ENCODE measurements around the gene RMND5B. TPM values are rescaled to one million over a fixed set of nuclear protein-coding genes. Genes with fewer than 3 reads are reported as not detected.
A peak's percentile ranks its signal among the peaks of the same experiment; 100 is the strongest.
"Not testable (repeated sequence)": the region's sequence is repeated elsewhere in the genome, so short reads cannot be mapped to it uniquely, and the experiment has no call there.

RMND5B gene
- total RNA-seq, 4 donors from 2014 or later, result 32.9 to 49.3 (median 48.2) TPM

DNA sequence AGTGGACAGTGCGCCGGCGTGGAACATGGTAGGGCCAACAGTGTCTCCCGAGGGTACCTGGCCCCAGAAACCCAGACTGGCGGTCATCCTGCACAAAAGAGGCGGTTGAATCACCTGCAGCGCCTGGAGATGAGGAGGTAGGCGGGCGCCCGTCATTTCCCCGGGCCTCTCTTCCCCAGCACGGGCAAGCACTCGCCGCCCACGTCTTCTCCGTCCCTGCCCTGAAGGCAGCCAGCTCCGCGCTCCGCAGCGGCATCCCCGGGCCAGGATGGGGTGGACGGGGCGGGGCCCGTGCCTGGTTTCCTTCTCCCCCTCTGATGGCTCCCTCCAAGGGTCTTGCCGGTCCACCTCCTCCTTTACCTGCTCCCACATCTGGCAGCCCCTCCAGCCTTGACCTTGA is 44.5 kb upstream of the RMND5B start:
- DNase-seq, result peak; percentile 22 to 31
- Histone ChIP-seq H3K27me3 (no peaks in the 10 kb centered on the region), H3K9me3 (no peaks in the 10 kb centered on the region), H3K4me1 (no peaks in the 10 kb centered on the region), H3K27ac (no peak overlapping the region), H3K36me3 (no peaks in the 10 kb centered on the region), H3K4me3 (replicated peaks in 1 of 3) (no peak overlapping the region)
- WGBS, 2 donors, result 36 to 37% methylated on average over 25 of the region's 25 CpGs
- intact Hi-C loops (cut with DNase I), result no loop called here
- no peak for TF ChIP-seq POLR2A (IDR thresholded peaks at IDR 0.05)
- TF ChIP-seq CTCF (IDR thresholded peaks at IDR 0.05), result no peak

DNA sequence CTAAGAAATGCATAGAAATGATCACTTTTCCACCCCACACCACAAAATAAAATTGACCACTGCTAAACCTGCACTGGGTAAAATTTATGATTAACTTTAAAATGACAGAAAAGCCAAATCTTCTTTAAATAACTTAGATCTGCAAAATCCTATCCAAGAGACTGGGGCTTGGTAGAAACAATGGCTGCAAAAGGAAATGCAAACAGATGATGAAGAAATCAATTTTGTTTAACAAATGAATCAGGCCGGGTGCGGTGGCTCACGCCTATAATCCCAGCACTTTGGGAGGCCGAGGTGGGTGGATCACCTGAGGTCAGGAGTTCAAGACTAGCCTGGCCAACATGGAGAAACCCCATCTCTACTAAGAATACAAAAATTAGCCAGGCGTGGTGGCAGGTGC is 43.6 kb upstream of the RMND5B start:
- H3K4me1 ChIP-seq; DNase-seq; H3K4me3 ChIP-seq (replicated peaks in 1 of 3); H3K36me3 ChIP-seq; H3K27me3 ChIP-seq; H3K27ac ChIP-seq; intact Hi-C loops (cut with DNase I); H3K9me3 ChIP-seq: not testable (repeated sequence)
- WGBS, 2 donors, result 85 to 90% methylated on average over 5 of the region's 5 CpGs

- no peak overlapping the region for H3K4me3 ChIP-seq (replicated peaks in 1 of 3)
- H3K4me1 ChIP-seq, result no peaks in the 10 kb centered on the region
- no peaks in the 10 kb centered on the region for H3K27me3 ChIP-seq
- no peaks in the 10 kb centered on the region for H3K9me3 ChIP-seq
- 82 to 92% methylated on average over 6 of the region's 6 CpGs for WGBS, 2 donors
- no peak for DNase-seq
- TF ChIP-seq POLR2A (IDR thresholded peaks at IDR 0.05) (no peak), CTCF (IDR thresholded peaks at IDR 0.05) (no peak)
- H3K27ac ChIP-seq, result no peak overlapping the region
- intact Hi-C loops (cut with DNase I), result no loop called here
- no peaks in the 10 kb centered on the region for H3K36me3 ChIP-seq
These were observed 40.0 kb upstream of the RMND5B start for GRCh38 chr5:178090856-178091255.

- Histone ChIP-seq H3K27ac (no peak overlapping the region), H3K4me1 (no peaks in the 10 kb centered on the region), H3K36me3 (no peaks in the 10 kb centered on the region), H3K27me3 (no peaks in the 10 kb centered on the region), H3K9me3 (no peaks in the 10 kb centered on the region), H3K4me3 (replicated peaks in 1 of 3) (no peak overlapping the region)
- DNase-seq, result no peak
- WGBS, 2 donors, result 73 to 79% methylated on average over 2 of the region's 2 CpGs
- intact Hi-C loops (cut with DNase I), result no loop called here
- TF ChIP-seq CTCF (IDR thresholded peaks at IDR 0.05), result no peak
- TF ChIP-seq POLR2A (IDR thresholded peaks at IDR 0.05), result no peak
These were observed 37.7 kb upstream of the RMND5B start for GRCh38 chr5:178093134-178093533.

DNA sequence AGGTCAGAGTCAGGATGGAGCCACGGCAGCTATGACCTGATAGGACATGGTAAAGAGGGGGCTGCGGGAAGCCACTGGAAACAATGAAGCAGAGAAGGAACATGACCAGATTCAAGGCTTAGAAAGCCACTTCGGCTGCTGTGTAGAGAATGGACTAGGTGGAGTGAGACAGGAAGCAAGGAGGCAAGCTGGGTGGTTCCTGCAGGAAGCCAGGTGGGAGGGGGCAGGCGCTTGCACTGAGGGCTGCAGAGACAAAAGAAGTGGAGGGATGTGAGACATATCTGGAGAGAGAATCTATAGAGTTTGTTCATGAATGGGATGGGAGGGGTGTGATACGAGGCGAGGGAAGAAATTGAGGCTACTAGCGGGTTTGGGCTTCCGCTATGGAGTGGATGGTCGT is 36.5 kb upstream of the RMND5B start:
- no peak overlapping the region for H3K27ac ChIP-seq
- TF ChIP-seq CTCF (IDR thresholded peaks at IDR 0.05), result no peak
- no peak for TF ChIP-seq POLR2A (IDR thresholded peaks at IDR 0.05)
- 84 to 85% methylated on average over 9 of the region's 9 CpGs for WGBS, 2 donors
- H3K4me3 ChIP-seq (replicated peaks in 1 of 3), result no peak overlapping the region
- H3K36me3 ChIP-seq, result no peaks in the 10 kb centered on the region
- H3K4me1 ChIP-seq, result no peaks in the 10 kb centered on the region
- H3K27me3 ChIP-seq, result no peaks in the 10 kb centered on the region
- intact Hi-C loops (cut with DNase I), result no loop called here
- no peaks in the 10 kb centered on the region for H3K9me3 ChIP-seq
- no peak for DNase-seq

GRCh38 chr5:178098685-178099084 is 32.1 kb upstream of the RMND5B start:
- intact Hi-C loops (cut with DNase I), result no loop called here
- no peak overlapping the region for H3K27ac ChIP-seq
- 94 to 95% methylated on average over 7 of the region's 7 CpGs for WGBS, 2 donors
- no peaks in the 10 kb centered on the region for H3K9me3 ChIP-seq
- no peak for TF ChIP-seq CTCF (IDR thresholded peaks at IDR 0.05)
- no peak for TF ChIP-seq POLR2A (IDR thresholded peaks at IDR 0.05)
- no peak overlapping the region for H3K4me3 ChIP-seq (replicated peaks in 1 of 3)
- no peak for DNase-seq
- H3K36me3 ChIP-seq, result no peaks in the 10 kb centered on the region
- no peaks in the 10 kb centered on the region for H3K4me1 ChIP-seq
- no peaks in the 10 kb centered on the region for H3K27me3 ChIP-seq
